Sciatic nerve (tissue), 2 donors: ENCODE data around the gene PACS1. TPM values are rescaled to one million over a fixed set of nuclear protein-coding genes. Genes with fewer than 3 reads are reported as not detected.
"Not testable (repeated sequence)": the region's sequence is repeated elsewhere in the genome, so short reads cannot be mapped to it uniquely, and the experiment has no call there.

Experiments
- ATAC-seq: fragments of 200-7000 bp; cut with Tn5 transposase; one replicate; pipeline ENCODE4 v1.9.1; 2020; ENCODE audit warnings: mild to moderate bottlenecking, moderate library complexity
- DNase-seq: peaks from one replicate; pipeline ENCODE4 v3.0.0-alpha.2; 2020; ENCODE audit warnings: low spot score
- intact Hi-C: fragments of 100-400 bp; cut with DNase I; formaldehyde crosslinking; loops from one replicate; pipeline ENCODE4 v1.14.2; 2022
- total RNA-seq: library from RNA; stranded (reverse); fragmentation: NEBNext Ultra II Directional; extraction: Animal tissue kit (Norgen Biotek cat#: 25700); gene quantifications from one replicate; pipeline ENCODE4 v1.2.1, GENCODE V29; 2021
- donor health status: DM: no; HTN: no; CAD: no.
- donor health status: DM: no; HTN: no; CAD: no.

The PACS1 gene
- total RNA-seq, 1 donor from 2014 or later, result 80.3 TPM

DNA sequence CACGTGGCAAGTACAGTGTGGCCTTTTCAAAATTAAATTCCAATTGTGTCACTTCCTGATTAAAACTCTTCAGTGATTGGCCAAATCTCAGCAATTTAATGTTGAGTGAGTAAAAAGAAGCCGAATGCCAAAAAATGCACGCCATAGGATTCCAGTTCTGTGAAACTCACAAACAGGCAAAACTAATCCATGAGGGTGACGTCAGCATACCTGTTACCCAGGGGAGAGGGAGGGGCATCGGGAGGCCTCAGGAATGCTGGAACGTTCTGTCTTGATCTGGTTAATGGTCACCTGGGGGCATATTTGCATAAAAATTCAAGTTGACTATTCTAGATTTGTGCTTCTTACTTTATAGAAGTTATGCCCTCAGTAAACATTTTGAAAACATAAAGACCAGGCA lies 158.4 kb downstream of the PACS1 start:
- no peak for ATAC-seq
- DNase-seq, result no peak
- intact Hi-C loops, result no loop called here

DNA sequence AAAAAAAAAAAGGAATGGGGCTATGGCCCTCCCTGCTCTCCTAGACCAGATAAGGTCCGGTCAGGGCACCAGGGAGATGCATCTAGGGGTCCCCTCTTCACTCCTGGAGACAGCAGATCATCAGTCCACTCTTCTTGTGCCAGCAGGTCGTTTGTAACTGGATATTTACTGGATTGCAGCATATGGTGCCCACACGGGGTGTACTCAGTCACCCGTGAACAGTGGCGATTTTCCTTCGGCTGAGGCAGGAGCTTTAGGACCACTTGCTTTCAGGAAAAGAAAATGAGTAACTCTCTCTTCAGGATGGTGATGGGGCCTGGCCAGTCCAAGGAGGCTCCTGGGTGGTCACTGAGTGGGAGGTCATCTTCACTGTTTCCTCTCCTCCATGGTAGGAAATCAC lies 160.1 kb downstream of the PACS1 start:
- intact Hi-C loops, result no loop called here
- ATAC-seq, result no peak
- no peak for DNase-seq

DNA sequence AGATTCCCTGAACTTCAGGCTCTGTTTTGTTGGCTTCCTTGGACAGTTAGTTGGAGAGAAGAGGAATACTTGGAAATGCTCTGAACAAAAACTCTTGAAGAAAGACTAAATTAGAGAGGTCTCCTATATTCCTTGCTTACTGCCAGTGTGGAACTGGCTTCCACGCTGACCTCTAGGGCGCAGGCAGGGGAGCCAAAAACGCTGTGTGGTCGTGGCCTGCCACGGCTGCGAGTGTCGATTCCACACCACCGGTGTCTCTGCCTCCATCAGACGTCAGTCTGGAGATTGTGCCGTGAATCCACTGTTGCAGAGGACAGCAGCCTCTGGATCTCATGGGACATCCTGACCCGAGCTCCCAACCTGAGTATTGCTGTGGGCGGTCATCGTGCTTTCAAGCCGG lies 160.9 kb downstream of the PACS1 start:
- ATAC-seq (no peak), DNase-seq (no peak)
- intact Hi-C loops, result no loop called here

DNA sequence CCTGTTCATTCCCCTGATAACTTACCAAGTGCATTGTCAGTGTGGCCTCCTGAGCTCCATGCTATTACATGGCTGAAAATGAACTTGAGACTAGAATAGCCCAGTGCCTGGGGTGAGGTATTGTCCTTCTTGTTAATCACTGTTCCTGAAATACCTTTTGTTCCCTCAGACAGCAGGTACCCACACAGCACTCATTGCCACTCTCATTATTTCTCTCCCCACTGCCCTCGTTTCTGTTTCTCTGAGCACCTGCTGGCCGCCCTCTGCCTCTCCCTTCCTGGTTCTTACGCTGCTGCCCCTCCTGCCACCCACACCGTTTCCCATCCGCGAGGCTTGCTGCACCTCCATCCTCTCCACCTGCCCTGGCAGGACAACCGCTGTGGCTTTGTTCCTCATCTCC lies 161.5 kb downstream of the PACS1 start:
- DNase-seq, result no peak
- ATAC-seq, result no peak
- intact Hi-C loops, result no loop called here

DNA sequence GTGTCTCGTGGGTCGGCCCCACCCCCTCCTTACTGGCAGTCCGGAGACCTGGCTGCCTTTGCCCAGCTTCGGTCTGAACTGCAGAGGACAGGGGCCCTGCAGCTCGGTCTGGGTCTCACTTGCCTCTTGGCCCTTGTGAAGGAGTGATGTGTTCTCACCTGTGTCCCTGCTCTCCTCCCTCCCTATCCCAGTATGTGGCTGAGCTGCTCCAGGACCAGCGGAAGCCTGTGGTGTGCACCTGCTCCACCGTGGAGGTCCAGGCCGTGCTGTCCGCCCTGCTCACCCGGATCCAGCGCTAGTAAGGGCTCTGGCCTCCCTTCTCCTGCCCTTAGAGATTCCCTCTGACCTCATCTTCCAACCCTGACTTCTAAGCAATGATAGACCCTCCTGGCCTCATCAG lies 162.7 kb downstream of the PACS1 start:
- intact Hi-C loops, result no loop called here
- no peak for ATAC-seq
- no peak for DNase-seq

DNA sequence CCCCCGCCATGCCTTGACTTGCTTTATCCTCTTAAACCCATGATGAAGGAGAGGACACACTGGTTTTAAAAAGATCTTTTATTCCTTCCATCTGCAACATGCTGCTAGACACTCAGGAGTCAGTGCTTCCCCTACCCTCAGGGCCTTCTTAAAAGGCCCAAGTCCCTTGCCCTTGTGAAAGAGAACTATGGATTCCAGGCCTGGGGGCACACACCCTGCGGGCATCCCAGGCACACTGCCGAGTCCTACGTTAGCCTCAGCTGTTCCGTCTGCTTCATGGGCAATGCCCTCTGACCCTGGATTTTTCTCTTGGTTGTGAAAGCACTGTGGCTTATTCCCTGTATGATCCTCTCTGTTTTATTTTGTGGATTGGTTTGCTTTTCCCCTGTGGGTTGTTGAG lies 163.2 kb downstream of the PACS1 start:
- DNase-seq (no peak), ATAC-seq (no peak)
- intact Hi-C loops, result no loop called here

DNA sequence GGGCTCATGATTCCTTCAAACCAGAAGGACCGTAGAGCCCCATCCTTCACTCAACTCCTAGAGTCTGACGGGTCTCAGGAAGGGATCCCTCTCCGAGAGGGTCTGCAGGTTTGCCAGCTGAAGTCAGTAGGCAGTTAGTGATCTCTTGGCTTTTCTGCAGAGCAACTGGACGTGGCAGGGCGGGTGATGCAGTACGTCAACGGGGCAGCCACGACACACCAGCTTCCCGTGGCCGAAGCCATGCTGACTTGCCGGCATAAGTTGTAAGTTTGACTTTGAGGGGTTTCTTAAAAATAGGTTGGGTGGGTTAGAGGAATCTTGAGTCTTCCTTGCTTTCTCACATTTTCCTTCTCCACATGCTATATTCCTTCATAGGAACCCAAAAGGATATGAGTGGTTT lies 165.1 kb downstream of the PACS1 start:
- no peak for DNase-seq
- intact Hi-C loops, result no loop called here
- no peak for ATAC-seq

DNA sequence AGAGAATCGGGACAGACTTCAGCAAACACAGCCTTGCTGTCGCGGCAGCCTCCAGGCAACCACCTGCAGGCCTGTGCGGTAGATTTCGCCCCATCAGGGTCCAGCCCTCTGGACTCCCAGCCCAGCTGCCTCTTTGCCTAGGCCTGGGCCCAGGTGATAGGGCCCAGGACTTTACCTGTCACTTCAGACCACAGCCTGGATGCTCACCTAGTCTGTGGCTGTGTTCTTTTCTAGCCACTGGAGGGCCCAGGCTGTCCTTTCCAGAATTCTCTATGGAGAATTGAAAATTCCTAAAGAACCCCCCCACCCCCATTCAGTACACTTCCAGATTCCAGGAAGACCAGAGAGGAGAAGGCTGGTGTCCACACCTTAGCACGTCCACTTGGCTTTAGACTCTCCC lies 167.8 kb downstream of the PACS1 start:
- no peak for DNase-seq
- ATAC-seq, result no peak
- intact Hi-C loops, result no loop called here

DNA sequence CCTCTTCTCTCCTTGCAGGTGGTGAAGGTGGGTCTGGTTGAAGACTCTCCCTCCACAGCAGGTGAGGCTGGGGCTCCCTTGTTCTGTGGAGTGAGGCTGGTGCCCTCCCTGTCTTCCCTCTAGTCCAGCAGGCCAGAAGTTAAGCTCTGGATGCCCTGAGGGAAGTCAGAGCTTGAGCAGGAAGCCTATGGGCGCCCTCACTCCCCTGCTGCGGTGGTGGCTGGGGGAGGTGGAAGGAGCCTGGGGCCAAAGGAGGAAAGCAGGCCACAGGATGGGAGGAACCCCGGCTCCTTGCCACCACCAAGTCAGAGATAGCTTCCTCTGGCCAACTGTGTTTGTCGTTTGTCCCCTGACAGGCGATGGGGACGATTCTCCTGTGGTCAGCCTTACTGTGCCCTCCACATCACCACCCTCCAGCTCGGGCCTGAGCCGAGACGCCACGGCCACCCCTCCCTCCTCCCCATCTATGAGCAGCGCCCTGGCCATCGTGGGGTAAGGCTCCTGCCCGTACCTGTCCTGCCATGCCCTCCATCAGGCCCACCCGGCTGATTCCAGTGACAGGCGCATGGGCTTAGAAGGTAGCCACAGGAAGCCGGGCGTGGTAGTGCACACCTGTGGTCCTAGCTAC lies 168.8 kb downstream of the PACS1 start:
- intact Hi-C loops, result no loop called here
- no peak for DNase-seq
- no peak for ATAC-seq

DNA sequence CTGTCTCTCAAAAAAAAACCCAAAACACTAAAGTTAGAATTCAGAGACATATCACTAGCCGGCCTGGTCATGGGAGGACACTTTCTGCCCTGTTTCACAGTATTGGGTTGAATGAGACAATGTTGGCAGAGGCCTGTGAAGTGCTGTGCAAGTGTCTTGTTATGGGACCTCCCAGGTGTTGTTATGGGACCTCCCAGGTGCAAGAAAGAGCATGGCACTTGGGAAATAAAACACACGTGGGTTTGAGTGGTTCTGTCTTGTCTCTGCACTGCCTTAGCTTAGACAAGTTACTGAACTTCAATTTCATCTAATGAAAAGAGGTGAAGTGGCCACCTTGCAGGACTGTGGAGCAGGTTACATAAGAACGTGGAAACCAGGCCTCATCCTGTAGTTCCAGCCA lies 169.4 kb downstream of the PACS1 start:
- intact Hi-C loops, result no loop called here
- DNase-seq, result no peak
- ATAC-seq, result no peak

DNA sequence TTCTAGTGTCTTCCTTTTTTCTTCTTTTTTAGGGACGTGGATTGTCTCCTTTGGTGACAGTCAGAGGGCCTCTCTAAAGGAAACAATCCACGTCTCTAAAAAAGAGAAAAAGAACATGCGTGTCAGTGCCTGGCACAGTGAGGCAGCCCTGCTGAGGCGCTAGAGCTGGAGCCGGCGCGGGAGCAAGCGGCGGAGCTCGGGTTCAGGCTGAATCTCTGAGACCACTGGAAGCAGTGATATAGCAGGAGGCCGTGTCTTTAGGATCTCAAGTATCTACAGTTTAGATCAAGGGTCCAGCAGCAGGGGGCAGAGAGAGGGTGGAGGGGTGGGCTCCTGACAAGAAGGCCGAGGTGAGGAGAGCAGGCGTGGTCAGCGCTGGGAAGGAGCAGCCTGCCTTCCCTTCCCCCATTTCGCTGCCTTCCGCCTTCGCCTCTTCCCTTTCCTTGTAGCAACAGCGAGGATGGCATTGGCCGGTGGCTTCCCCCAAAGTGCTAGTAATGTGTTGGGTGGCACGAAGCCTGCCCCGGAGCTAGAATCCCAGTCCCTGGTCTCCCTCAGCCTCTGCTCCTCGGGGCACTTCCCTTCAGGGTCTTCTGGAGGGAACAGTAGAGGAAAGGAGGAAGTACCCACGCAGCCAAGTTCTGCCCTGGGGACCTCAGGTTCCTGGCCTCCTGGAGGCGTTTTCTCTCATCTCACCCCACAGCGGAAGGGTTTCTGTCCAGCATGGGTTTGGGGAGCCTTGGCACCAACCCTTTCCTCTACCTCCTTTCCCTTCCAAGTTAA lies 170.1 kb downstream of the PACS1 start:
- intact Hi-C loops, result no loop called here
- ATAC-seq, result no peak
- no peak for DNase-seq

DNA sequence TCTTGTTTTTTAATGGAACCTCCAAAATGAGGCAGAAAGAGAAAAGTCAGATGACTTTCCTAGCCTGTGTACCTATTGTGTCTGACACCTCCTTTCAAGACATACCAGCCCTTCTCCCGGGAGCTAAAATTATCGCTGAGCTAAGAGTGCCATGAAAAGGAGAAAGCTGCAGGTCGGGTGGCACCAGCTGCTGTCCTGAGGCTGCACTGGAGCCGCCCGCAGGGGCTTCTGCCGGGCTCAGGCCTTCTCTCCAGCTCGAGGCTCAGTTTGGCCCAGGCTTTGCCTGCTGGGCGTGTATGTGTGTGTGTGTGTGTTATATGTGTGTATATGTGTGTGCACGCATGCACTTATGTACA lies 170.7 kb downstream of the PACS1 start:
- DNase-seq, result no peak
- intact Hi-C loops, result no loop called here
- ATAC-seq, result no peak

DNA sequence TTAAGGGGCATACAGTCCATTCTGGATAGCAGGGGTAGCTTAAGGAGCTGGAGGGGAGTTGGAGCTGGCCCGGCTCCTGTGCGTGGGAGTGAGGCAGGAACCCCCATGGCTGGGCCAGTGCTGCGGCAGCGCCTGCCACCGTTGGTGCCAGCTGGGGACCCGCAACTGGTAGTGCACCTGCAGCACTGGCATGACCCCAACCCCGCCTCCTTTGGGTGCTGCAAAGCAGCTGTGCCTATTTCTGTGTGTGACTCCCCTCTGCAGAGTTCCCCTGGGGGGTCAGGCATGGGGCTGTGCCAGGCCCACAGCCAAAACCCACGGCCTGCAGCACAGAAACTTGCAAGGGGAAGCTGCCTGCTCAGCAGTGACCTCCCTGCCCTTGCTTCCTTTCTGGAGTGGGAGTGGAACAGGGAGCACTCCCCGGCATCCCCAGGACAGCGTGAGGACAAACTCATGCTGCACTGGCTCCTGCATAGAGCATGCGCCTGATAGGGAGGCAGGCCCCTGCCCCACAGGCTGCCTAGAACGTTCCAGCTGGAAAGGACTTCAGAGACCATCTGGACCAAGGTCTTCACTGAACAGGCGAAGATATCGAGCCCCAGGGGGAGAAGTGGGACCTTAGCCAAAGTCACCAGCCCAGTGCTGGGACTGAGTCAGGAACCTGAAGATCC lies 172.2 kb downstream of the PACS1 start:
- intact Hi-C loops, result no loop called here
- ATAC-seq, result peak; percentile 42

DNA sequence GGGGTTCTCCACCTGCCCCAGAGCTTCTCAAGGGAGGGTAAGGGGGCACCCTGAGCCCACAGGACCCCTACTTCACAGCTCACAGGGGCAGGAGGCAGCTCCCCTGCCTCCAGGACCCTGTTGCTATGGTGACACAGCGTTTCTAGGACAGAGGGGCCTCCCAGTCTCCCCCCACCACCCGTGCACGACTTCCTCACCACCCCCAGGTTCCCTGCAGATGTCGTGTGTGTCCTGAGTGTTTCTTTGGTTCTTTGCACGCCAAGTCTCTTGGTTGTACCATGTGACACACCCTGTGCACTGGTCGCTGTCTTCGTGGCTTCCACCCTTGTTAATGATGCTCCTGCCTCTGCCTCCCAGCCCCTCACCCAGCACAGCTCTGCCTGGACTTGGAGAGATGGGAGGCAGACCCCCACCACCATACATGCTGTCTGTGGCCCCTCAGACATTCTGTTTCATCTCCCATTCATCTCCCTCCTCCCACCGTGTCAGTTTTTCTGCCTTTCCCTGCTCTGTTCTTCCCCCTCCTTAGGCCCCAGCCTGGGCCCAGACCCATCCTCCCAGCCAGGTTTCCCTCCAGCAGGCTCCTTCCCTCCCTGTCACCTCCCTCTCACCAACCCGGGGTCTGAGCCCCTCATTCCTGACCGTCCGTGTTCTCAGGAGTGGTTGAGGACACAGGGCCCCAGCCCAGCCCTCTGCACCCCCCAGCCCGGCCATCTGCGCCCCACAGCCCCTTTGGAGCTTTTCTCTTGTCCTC lies 173.9 kb downstream of the PACS1 start:
- intact Hi-C loops, result no loop called here
- ATAC-seq, result no peak
- no peak for DNase-seq

More for the DNA sequence above, 172.2 kb downstream of the PACS1 start:
- no peak for DNase-seq

DNA sequence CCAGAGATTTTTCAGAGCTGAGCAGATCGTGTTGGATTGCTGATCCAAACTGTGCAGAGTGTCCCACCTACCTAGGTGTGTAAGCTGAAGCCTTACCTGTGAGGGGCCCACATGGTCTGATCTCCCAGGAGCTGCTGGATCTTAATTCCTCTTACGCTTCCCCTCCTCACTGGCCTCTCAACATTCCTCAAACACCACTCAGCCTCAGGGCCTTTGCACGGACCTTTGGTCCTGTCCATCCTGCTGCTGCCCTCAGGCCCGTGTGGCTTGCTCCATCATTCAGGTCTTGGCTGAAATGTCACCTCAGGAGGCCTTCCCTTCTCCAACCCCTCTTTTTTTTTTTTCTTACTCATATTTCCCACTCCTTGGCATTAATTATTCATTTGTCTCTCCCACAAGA lies 177.2 kb downstream of the PACS1 start:
- ATAC-seq (no peak), DNase-seq (no peak)
- intact Hi-C loops, result no loop called here

DNA sequence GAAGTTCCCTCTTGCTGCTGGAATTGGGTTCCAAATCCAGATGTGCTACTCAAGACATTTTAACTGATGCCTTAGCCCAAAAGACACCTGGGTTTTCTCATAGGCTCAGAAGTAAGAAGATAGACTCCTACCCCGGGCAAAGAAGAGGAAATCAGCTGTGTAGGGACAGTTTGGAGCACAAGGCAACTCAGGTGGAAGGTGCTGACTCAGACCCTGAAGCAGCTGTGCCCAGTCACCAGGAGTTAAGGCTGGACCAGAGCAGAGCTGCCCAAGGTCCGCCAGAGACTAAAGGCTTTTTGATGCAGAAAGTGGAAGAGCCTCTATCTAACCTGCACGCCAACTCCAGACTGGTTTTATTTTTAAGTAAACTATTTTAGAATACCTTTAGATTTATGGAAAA lies 177.7 kb downstream of the PACS1 start:
- intact Hi-C loops, result no loop called here
- DNase-seq (no peak), ATAC-seq (no peak)

DNA sequence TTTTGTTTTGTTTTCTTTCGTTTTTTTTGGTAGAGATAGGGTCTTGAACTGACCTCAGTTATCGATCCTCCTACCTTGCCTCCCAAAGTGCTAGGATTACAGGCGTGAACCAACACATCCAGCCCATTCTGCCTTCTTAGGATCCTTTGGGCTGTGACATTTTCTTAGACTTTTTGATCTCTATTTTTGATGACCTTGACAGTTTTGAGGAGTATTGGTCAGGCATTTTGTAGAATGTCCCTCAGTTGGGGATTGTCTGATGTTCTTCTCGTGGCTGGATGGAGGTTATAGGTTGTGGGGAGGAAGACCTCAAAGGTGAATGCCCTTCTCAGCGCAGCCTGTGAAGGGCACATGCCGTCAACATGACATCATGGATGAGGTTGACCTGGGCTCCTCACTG lies 178.8 kb downstream of the PACS1 start:
- intact Hi-C loops, result no loop called here

DNA sequence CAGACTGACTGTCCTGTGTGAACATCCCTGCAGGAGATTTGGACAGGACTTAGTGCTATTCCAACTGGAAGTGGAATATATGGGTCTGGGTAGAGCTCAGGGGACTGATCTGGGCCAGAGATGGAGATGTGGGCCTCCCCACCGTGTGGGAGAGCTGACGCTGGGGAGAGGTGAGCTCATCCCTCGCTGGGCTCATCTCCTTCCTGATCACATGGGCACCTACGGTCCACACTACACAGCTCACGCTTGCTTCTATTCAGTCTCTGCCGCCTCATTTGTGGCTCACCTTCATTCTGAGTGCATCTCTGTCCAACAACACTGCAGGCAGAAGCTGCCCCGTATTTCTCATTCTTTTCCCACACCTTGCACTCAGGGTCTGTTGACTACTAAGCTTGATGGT lies 181.7 kb downstream of the PACS1 start:
- intact Hi-C loops, result no loop called here
- no peak for DNase-seq
- no peak for ATAC-seq

More for the DNA sequence above, 178.8 kb downstream of the PACS1 start:
- ATAC-seq (no peak), DNase-seq (no peak)

DNA sequence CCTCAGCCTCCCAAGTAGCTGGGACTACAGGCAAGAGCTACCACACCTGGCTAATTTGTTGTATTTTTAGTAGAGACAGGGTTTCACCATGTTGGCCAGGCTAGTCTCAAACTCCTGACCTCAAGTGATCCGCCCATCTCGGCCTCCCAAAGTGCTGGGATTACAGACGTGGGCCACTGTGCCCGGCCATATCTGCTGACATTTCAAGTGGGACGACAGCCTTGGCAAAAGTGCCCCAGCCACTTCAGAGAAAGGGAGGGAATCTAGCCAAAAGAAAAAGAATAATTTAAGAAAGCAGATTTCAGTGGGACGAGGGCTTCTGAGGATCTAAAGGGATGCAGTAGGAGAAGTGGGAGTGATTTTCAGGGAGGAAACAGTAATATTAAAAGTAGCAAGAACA lies 183.0 kb downstream of the PACS1 start:
- ATAC-seq, DNase-seq, intact Hi-C loops: not testable (repeated sequence)

DNA sequence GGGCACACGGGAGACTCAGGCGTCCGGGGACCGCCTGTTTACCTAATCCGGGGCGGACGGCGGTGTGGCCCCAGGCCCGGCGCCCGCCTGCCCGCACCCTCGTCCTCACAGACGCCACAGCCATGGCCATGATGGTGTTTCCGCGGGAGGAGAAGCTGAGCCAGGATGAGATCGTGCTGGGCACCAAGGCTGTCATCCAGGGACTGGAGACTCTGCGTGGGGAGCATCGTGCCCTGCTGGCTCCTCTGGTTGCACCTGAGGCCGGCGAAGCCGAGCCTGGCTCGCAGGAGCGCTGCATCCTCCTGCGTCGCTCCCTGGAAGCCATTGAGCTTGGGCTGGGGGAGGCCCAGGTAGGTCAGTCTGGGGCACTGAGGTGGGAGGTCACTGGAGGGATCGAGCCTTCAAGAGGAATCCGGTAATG lies 188.4 kb downstream of the PACS1 start:
- intact Hi-C loops, result no loop called here
- ATAC-seq (no peak), DNase-seq (no peak)
